IMR-90 (cell line): Measurements from ENCODE around the gene PRSS23. TPM values are rescaled to one million over a fixed set of nuclear protein-coding genes. Genes with fewer than 3 reads are reported as not detected.

Source experiments
- ATAC-seq: fragments of 200-7000 bp; cut with Tn5 transposase; 2 replicates; pipeline ENCODE4 v1.9.1; 2020; ENCODE audit warnings: low read depth, mild to moderate bottlenecking, moderate library complexity
- BruUV-seq: library from RNA; stranded (reverse); fragments of 400-500 nt; replicated peaks from 2 replicates; lab custom pipeline; 2021; lab: Mats Ljungman, UMichigan
- CTCF ChIA-PET: fragments of 300-600 bp; formaldehyde crosslinking; extraction: SDS; loops from one replicate; lab custom pipeline; 2021; ENCODE audit warnings: antibody characterized with exemption; lab: Yijun Ruan, JAX
- POLR2A ChIA-PET: fragments of 300-600 bp; sonication (Branson Sonifier 250); formaldehyde crosslinking; loops from one replicate; lab custom pipeline; 2022; ENCODE audit warnings: antibody characterized with exemption; ENCODE audit not compliant: unreplicated experiment; lab: Charles Lee
- DNase-seq: peaks from one replicate; pipeline ENCODE4 v3.0.0; 2013
- H2AFZ ChIP-seq: replicated peaks from 2 replicates; pipeline ENCODE3; 2013; ENCODE audit warnings: low read length, mild to moderate bottlenecking; ENCODE audit not compliant: poor library complexity
- H2AK5ac ChIP-seq: 2 replicates; pipeline ENCODE4 v1.6.1; 2013; ENCODE audit warnings: low read depth, low read length, inconsistent platforms
- H2AK9ac ChIP-seq: replicated peaks from 2 replicates; pipeline ENCODE3; 2013; ENCODE audit warnings: mild to moderate bottlenecking, low read depth, low read length, moderate library complexity; ENCODE audit not compliant: poor library complexity
- H2BK120ac ChIP-seq: 2 replicates; pipeline ENCODE4 v1.6.1; 2013; ENCODE audit warnings: low read depth, low read length, inconsistent platforms
- H2BK15ac ChIP-seq: 3 replicates; pipeline ENCODE4 v1.6.1; 2013; ENCODE audit warnings: low read depth, low read length, inconsistent platforms
- H2BK20ac ChIP-seq: 2 replicates; pipeline ENCODE4 v1.6.1; 2013; ENCODE audit warnings: low read depth, mild to moderate bottlenecking, inconsistent platforms, low read length, moderate library complexity
- H2BK5ac ChIP-seq: 2 replicates; pipeline ENCODE4 v1.6.1; 2013; ENCODE audit warnings: mild to moderate bottlenecking, low read depth, low read length, inconsistent platforms; ENCODE audit not compliant: poor library complexity, severe bottlenecking
- H3K14ac ChIP-seq: replicated peaks from 2 replicates; pipeline ENCODE4 v1.6.1; 2013; ENCODE audit warnings: low read depth, low read length, inconsistent platforms
- H3K18ac ChIP-seq: 2 replicates; pipeline ENCODE4 v1.6.1; 2013; ENCODE audit warnings: low read depth, low read length, control low read depth
- H3K23ac ChIP-seq: 2 replicates; pipeline ENCODE4 v1.6.1; 2013; ENCODE audit warnings: low read depth, low read length, inconsistent platforms
- H3K27ac ChIP-seq: 2 replicates; pipeline ENCODE4 v1.5.1; 2013; ENCODE audit warnings: mild to moderate bottlenecking, control low read depth, low read length; ENCODE audit not compliant: insufficient read depth
- H3K27me3 ChIP-seq: 2 replicates; pipeline ENCODE4 v1.6.1; 2013; ENCODE audit warnings: low read length; ENCODE audit not compliant: control insufficient read depth, insufficient read depth
- H3K36me3 ChIP-seq: 2 replicates; pipeline ENCODE4 v1.6.1; 2013; ENCODE audit warnings: low read length, mixed read lengths; ENCODE audit not compliant: control insufficient read depth, insufficient read depth
- H3K4ac ChIP-seq: 2 replicates; pipeline ENCODE4 v1.6.1; 2013; ENCODE audit warnings: low read depth, low read length, inconsistent platforms
- H3K4me1 ChIP-seq: 2 replicates; pipeline ENCODE4 v1.6.1; 2013; ENCODE audit warnings: low read length, mixed read lengths; ENCODE audit not compliant: control insufficient read depth, insufficient read depth
- H3K4me2 ChIP-seq: 2 replicates; pipeline ENCODE4 v1.6.1; 2013; ENCODE audit warnings: low read depth, mild to moderate bottlenecking, control low read depth, low read length, moderate library complexity
- H3K4me3 ChIP-seq: 2 replicates; pipeline ENCODE4 v1.5.1; 2013; ENCODE audit warnings: low read depth, mild to moderate bottlenecking, control low read depth, low read length, moderate library complexity; ENCODE audit not compliant: insufficient read depth
- H3K56ac ChIP-seq: 2 replicates; pipeline ENCODE4 v1.6.1; 2013; ENCODE audit warnings: low read length, inconsistent platforms; ENCODE audit not compliant: insufficient read depth; ENCODE audit errors: extremely low read depth
- H3K79me1 ChIP-seq, 2 experiments: 2 replicates each; pipeline ENCODE4 v1.6.1; 2013; ENCODE audit warnings: low read length in 2 of 2, inconsistent platforms in 1 of 2, low read depth in 1 of 2
- H3K9ac ChIP-seq: 2 replicates; pipeline ENCODE4 v1.6.1; 2013; ENCODE audit warnings: low read depth, low read length, control low read depth
- H3K9me1 ChIP-seq: 2 replicates; pipeline ENCODE4 v1.6.1; 2013; ENCODE audit warnings: low read length, inconsistent platforms; ENCODE audit not compliant: insufficient read depth
- H3K9me3 ChIP-seq: 2 replicates; pipeline ENCODE4 v1.6.1; 2013; ENCODE audit warnings: low read length; ENCODE audit not compliant: control insufficient read depth, insufficient read depth
- H4K20me1 ChIP-seq: 2 replicates; pipeline ENCODE4 v1.6.1; 2013; ENCODE audit warnings: low read length, inconsistent platforms; ENCODE audit not compliant: insufficient read depth
- H4K5ac ChIP-seq: 2 replicates; pipeline ENCODE4 v1.6.1; 2013; ENCODE audit warnings: mild to moderate bottlenecking, low read depth, low read length, control low read depth
- H4K8ac ChIP-seq, 2 experiments: 2 replicates each; pipeline ENCODE4 v1.6.1; 2013; ENCODE audit warnings: low read depth in 2 of 2, low read length in 2 of 2, control low read depth in 1 of 2, inconsistent platforms in 1 of 2
- H4K91ac ChIP-seq: 2 replicates; pipeline ENCODE4 v1.6.1; 2013; ENCODE audit warnings: low read depth, low read length, inconsistent platforms; ENCODE audit not compliant: insufficient read depth
- BHLHE40 ChIP-seq: fragments of 150-350 bp; IDR thresholded peaks from 2 replicates; pipeline ENCODE4 v1.6.1; 2016; ENCODE audit warnings: mild to moderate bottlenecking, low read depth, low read length
- CEBPB ChIP-seq: IDR thresholded peaks from 2 replicates; pipeline ENCODE4 v1.6.1; 2012; ENCODE audit warnings: low read depth, low read length, improper control_type of control experiment
- CHD1 ChIP-seq: IDR thresholded peaks from 2 replicates; pipeline ENCODE4 v1.6.1; 2012; ENCODE audit warnings: low read depth, low read length, improper control_type of control experiment
- CTCF ChIP-seq: conservative IDR thresholded peaks from 2 replicates; pipeline ENCODE4 v1.5.1; 2012; ENCODE audit warnings: mild to moderate bottlenecking, low read depth, low read length, improper control_type of control experiment
- ELK1 ChIP-seq: fragments of 150-350 bp; IDR thresholded peaks from 2 replicates; pipeline ENCODE4 v1.6.1; 2016; ENCODE audit warnings: low read depth, mild to moderate bottlenecking, low read length, moderate library complexity, borderline replicate concordance
- FOS ChIP-seq: fragments of 150-350 bp; IDR thresholded peaks from 2 replicates; pipeline ENCODE4 v1.6.1; 2016; ENCODE audit warnings: low read depth, low read length
- MAFK ChIP-seq: IDR thresholded peaks from 2 replicates; pipeline ENCODE4 v1.6.1; 2012; ENCODE audit warnings: low read depth, low read length, improper control_type of control experiment
- MAZ ChIP-seq: IDR thresholded peaks from 2 replicates; pipeline ENCODE4 v1.6.1; 2012; ENCODE audit warnings: low read depth, mild to moderate bottlenecking, low read length, improper control_type of control experiment, moderate library complexity, borderline replicate concordance
- NFE2L2 ChIP-seq: fragments of 150-350 bp; IDR thresholded peaks from 2 replicates; pipeline ENCODE4 v1.6.1; 2016; ENCODE audit warnings: low read depth, mild to moderate bottlenecking, low read length
- POLR2A ChIP-seq: IDR thresholded peaks from 2 replicates; pipeline ENCODE4 v1.6.1; 2012; ENCODE audit warnings: mild to moderate bottlenecking, low read depth, low read length
- RAD21 ChIP-seq: IDR thresholded peaks from 2 replicates; pipeline ENCODE4 v1.6.1; 2012; ENCODE audit warnings: low read length, improper control_type of control experiment
- RCOR1 ChIP-seq: IDR thresholded peaks from 2 replicates; pipeline ENCODE4 v1.6.1; 2012; ENCODE audit warnings: mild to moderate bottlenecking, low read length, improper control_type of control experiment; ENCODE audit not compliant: insufficient replicate concordance
- RFX5 ChIP-seq: IDR thresholded peaks from 2 replicates; pipeline ENCODE4 v1.8.0; 2012; ENCODE audit warnings: low read depth, mild to moderate bottlenecking, low read length, moderate library complexity
- SMC3 ChIP-seq: fragments of 150-350 bp; IDR thresholded peaks from 2 replicates; pipeline ENCODE4 v1.6.1; 2016; ENCODE audit warnings: low read depth, mild to moderate bottlenecking, antibody characterized with exemption, low read length, moderate library complexity
- USF2 ChIP-seq: fragments of 150-350 bp; IDR thresholded peaks from 2 replicates; pipeline ENCODE4 v1.6.1; 2017; ENCODE audit warnings: mild to moderate bottlenecking, antibody characterized with exemption, low read length, low read depth
- WGBS, 2 experiments: methylation state at CpG; one replicate each; pipeline versions ENCODE4 v1.1.5 to v1.1.7; 2013; ENCODE audit warnings: missing lambda C conversion rate in 2 of 2; ENCODE audit not compliant: insufficient read length in 1 of 2; ENCODE audit errors: extremely low coverage in 2 of 2; 5-methylcytosine and 5-hydroxymethylcytosine counted together
- dilution Hi-C: fragments of 300-500 bp; cut with HindIII; formaldehyde crosslinking; loops from one replicate; pipeline ENCODE4 v1.14.3; 2018; ENCODE audit warnings: low sequenced_read_pairs; ENCODE audit not compliant: unreplicated experiment
- in situ Hi-C: fragments of 300-500 bp; cut with MboI; formaldehyde crosslinking; loops from 3 replicates; pipeline ENCODE4 v1.14.3; 2019; ENCODE audit warnings: low sequenced_read_pairs, inconsistent platforms, mixed read lengths
- intact Hi-C: fragments of 100-400 bp; cut with micrococcal nuclease; formaldehyde crosslinking; loops from 2 replicates; pipeline ENCODE4 v1.10.0; 2022
- polyA plus RNA-seq, 3 experiments: library from polyadenylated mRNA; depleted of rRNA; stranded (reverse); fragments of >200 nt; gene quantifications; 2 replicates each; pipeline ENCODE4 v1.2.3, GENCODE V29; 2012; ENCODE audit warnings: low replicate concordance in 1 of 3
- total RNA-seq: library from RNA; depleted of rRNA; stranded (reverse); fragments of >200 nt; gene quantifications from 2 replicates; pipeline ENCODE4 v1.2.3, GENCODE V29; 2012

Gene PRSS23
- total and polyA plus RNA-seq, 2 of the 4 experiments (the other 2 are of a cell fraction): 100 to 199 TPM

- H3K4me1 ChIP-seq: no peaks in the 10 kb centered on the region; the same call in 1 of the 2 replicates
- WGBS, 2 experiments: no CpG with 5 or more reads among the region's 3 CpGs
- DNase-seq (no peak), ATAC-seq (no peak)
- no peak overlapping the region; the same call in 1 of the 2 replicates for H3K14ac ChIP-seq
- no TSS peak for BruUV-seq
- H3K9me3 ChIP-seq: no peaks in the 10 kb centered on the region
- no peak overlapping the region for H4K8ac ChIP-seq
- no peak overlapping the region for H2BK5ac ChIP-seq
- H4K5ac ChIP-seq: no peak overlapping the region; the same call in 1 of the 2 replicates
- dilution Hi-C loops (no loop called here), in situ Hi-C loops (no loop called here), intact Hi-C loops (no loop called here)
- H2BK20ac ChIP-seq: 0 out of 2 replicates have a peak overlapping the region, but pooled peaks have one; percentile 18
- no peak overlapping the region for H3K4me3 ChIP-seq
- H3K27ac ChIP-seq: no peak overlapping the region
- no peak overlapping the region for H2BK120ac ChIP-seq
- H2BK15ac ChIP-seq: peak overlapping the region; percentile 74; the same call in 1 of the 3 replicates
- H3K56ac ChIP-seq: no peak overlapping the region
- no peak for TF ChIP-seq MAFK
- no peak for TF ChIP-seq SMC3
- TF ChIP-seq FOS: no peak
- TF ChIP-seq CTCF: no peak
- no peak for TF ChIP-seq MAZ
- no peak for TF ChIP-seq CHD1
- no peak for TF ChIP-seq CEBPB
- TF ChIP-seq RAD21: no peak
- no peak for TF ChIP-seq NFE2L2
- TF ChIP-seq POLR2A: no peak
- TF ChIP-seq BHLHE40: no peak
- no peak for TF ChIP-seq USF2
- no peak for TF ChIP-seq RCOR1
- no peak for TF ChIP-seq ELK1
- no peak for TF ChIP-seq RFX5
- no peaks in the 10 kb centered on the region for H3K27me3 ChIP-seq
- no peak overlapping the region for H3K9ac ChIP-seq
- ChIA-PET CTCF (interaction anchor here (0.6 kb wide), 1 partner anchor 18 kb away, joined by 3 read pairs; no protein-coding TSS in a partner anchor), POLR2A (no interaction called here)
- peaks cover 4% of the 10 kb centered on the region for H3K9me1 ChIP-seq
- no peaks in the 10 kb centered on the region for H3K79me1 ChIP-seq
- H3K4me2 ChIP-seq: no peak overlapping the region
- no peaks in the 10 kb centered on the region for H4K20me1 ChIP-seq
- H3K4ac ChIP-seq: peak overlapping the region; percentile 35; the same call in 1 of the 2 replicates
- peak overlapping the region; percentile 26; the same call in 1 of the 2 replicates for H4K91ac ChIP-seq
- H3K18ac ChIP-seq: peak overlapping the region; percentile 35; the same call in 1 of the 2 replicates
- H2AK5ac ChIP-seq: peak overlapping the region; percentile 64
- peak overlapping the region; percentile 13 for H2AK9ac ChIP-seq
- peak overlapping the region; percentile 73 for H2AFZ ChIP-seq
- H3K36me3 ChIP-seq: no peaks in the 10 kb centered on the region
- peak overlapping the region; percentile 20; the same call in 1 of the 2 replicates for H3K23ac ChIP-seq
Observed at GRCh38 chr11:86753459-86753858, 46.9 kb upstream of the PRSS23 start.
